NK-92 (cell line): ENCODE data around the gene TLR1.

ENCODE experiments used
- DNase-seq: peaks from one replicate; lab custom pipeline; 2025; ENCODE audit not compliant: unreplicated experiment; lab: John Stamatoyannopoulos, UW

TLR1 gene, protein sequence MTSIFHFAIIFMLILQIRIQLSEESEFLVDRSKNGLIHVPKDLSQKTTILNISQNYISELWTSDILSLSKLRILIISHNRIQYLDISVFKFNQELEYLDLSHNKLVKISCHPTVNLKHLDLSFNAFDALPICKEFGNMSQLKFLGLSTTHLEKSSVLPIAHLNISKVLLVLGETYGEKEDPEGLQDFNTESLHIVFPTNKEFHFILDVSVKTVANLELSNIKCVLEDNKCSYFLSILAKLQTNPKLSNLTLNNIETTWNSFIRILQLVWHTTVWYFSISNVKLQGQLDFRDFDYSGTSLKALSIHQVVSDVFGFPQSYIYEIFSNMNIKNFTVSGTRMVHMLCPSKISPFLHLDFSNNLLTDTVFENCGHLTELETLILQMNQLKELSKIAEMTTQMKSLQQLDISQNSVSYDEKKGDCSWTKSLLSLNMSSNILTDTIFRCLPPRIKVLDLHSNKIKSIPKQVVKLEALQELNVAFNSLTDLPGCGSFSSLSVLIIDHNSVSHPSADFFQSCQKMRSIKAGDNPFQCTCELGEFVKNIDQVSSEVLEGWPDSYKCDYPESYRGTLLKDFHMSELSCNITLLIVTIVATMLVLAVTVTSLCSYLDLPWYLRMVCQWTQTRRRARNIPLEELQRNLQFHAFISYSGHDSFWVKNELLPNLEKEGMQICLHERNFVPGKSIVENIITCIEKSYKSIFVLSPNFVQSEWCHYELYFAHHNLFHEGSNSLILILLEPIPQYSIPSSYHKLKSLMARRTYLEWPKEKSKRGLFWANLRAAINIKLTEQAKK

DNA sequence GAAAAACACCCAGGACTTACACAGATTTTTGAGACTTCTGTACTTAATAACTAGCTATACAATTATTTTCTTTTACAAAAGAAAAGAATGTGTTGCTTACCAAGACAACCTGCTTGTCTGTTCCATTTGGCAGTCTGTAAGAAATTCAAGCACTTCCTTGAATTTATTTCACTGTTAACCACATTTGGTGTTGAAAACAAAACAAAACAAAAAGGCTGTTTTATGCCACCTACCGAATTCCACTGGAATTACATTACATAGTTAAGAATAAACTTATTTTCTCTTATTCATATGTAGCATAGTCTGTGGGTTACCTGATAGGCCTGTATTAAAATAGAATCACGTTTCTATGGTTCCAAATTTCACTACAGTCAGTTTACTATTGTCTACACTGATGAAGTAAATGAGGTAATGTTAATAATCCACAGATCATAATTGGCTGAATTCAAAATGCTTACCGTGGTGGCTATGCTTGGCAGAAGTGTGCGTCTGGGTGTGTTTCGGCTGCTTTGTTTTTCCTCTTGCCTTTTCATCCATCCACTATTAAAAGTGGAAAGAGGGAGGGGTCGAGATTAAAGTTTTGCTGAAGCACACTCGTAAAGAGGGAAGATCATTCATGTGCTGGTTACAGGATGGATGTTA is at the start of gene TLR1:
TLR1 (minus strand) TSS at position 138 of the 642 bp plus-strand sequence. CDS start 5,960 bp downstream, outside the sequence.
- no peak for DNase-seq

DNA sequence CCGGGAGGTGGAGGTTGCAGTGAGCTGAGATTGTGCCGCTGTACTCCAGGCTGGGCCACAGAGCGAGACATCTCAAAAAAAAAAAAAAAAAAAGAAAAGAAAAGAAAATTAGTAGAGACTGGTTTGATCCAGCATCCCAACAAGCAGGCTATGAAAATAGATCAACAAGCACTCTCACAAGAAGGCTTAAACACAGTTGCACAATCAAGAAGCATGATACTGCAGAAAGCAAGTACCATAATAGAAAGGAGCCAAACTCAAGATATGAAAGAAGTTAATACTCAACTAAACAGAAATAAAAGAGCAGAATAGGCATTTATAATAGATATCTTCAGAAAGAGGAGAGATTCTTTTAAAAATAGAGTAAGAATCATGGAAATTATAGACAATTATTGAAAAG is 41.4 kb upstream of the TLR1 start:
- no peak for DNase-seq

DNA sequence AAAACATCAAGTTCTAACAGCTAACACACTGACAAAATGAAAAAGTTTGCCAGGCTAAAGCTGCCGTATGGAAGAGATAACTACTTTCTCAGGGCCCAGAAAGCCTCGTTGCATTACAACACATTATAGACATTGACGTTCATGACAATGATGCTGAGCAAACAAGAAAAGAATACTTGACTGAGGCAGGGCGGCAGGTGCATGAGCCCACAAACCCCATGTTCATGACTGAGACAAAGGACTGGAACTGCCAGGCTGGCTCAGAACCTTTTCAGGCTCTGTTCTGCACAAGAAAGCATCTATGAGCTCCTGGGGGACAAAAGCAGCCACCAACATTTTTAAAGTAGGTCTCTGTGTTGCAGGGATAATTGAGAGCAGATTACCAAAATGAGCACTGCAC is 38.4 kb upstream of the TLR1 start:
- no peak for DNase-seq

DNA sequence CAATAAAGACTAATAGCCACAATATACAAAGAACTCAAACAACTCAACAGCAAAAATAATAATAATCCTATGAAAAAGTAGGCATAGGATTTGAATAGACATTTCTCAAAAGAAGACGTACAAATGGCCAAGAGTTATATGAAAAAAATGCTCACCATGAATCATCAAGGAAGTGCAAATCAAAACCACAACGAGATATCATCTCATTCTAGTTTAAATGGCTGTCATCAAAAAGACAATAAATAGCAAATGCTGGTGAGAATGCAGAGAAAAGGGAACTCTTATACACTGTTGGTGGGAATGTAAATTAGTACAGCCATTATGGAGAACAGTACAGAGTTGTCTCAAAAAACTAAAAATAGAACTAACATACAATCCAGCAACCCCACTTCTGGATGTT is 33.3 kb upstream of the TLR1 start:
- DNase-seq, result no peak

DNA sequence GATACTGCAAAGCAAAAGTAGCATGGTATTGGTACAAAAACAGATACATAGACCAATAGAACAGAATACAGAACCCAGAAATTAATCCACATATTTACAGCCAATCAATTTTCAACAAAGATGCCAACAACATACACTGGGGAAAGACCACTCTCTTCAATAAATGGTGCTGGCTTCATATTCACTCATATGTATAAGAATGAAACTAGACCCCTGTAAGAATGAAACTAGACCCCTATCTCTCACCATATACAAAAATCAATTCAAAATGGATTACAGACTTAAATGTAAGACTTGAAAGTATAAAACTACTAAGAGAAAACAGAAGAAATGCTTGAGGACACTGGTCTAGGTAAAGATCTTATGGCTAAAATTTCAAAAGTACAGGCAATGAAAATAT is 32.7 kb upstream of the TLR1 start:
- no peak for DNase-seq

DNA sequence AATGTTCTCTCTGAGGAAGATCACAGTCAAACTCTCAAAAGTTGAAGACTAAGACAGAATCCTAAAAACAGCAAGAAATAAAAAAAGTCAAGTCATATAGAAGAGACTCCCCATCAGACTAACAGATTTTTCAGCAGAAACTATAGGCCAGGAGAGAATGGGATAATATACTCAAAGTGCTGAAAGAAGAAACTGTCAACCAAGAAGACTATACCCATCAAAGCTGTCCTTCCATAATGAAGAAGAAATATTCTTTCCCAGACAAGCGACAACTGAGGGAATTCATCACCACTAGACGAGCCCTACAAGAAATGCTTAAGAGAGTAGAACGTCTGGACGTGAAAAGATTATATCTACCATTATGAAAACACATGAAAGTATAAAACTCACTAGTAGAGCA is 30.0 kb upstream of the TLR1 start:
- no peak for DNase-seq

DNA sequence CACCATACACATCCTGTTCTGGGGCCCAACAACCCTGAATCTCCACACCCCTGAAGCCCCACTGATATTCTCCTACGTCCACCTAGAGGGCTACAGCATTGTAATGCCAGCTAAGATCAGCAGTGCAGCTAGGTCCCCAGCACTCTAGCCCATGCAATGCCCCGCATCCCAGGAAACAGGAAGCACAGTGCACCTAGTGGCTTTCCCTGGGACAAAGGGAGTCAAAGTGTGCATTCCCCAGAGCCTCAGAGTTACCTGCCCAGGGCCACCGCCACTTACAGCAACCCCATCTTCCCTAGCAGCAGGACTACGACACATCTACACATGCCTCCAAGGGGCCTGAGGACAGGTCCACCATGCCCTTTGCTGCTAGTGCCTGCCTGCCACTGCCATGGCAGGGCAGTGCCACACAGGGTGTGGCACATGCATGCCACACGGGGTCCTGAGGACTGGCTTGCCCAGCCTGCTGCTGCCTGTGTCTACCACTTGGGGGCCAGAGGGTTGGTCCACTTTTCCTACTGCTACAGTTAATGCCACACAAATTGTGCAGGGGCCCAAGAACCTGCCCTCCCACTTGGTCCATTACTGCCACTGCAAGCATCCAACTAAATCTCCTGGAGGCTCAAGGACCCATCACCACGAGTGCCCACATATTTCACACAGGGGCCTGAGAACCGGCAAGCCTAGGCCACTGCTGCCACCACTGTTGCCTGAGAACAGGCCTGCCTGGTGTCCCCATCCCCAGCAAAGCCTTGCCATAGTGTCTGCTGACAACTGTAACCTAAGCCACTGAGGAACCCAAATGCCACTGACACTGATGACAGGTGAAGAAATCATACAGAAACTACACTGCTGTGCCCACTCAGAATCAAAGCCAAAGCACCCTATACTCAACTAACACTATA is 28.3 kb upstream of the TLR1 start:
- DNase-seq, result no peak

DNA sequence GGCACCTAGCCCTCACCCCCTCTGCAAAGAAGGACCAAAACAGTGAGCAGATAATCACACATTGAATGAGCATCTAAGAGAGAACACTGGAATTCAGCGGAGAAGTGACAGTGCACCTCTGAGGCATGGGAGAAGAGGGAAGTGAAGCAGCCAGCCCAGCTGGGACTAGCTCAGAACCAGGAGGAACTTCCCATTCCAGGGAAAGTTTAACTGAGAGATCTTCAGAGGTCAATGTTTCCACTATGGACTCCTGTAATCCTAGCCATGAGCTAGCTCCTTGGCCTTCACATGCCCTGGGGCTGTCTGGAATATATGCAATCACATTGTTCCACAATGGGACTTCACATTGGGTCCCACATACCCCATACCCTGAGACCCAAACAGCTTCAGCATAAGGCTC is 27.6 kb upstream of the TLR1 start:
- DNase-seq, result no peak

DNA sequence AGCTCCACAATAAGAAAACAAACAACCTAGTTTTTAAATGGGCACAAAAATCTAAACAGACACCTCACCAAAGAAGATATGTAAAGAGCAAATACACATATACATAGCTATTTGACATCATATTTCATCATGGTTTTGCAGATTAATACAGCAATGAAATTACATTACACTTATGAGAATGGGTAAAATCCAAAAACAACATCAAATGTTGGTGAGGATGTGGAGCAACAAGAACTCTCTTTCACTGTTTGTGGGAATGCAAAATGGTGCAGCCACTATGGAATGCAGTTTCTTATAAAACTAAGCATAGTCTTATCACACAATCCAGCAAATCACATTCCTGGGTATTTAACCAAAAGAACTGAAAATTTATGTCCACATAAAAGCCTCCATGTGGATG is 27.1 kb upstream of the TLR1 start:
- no peak for DNase-seq

DNA sequence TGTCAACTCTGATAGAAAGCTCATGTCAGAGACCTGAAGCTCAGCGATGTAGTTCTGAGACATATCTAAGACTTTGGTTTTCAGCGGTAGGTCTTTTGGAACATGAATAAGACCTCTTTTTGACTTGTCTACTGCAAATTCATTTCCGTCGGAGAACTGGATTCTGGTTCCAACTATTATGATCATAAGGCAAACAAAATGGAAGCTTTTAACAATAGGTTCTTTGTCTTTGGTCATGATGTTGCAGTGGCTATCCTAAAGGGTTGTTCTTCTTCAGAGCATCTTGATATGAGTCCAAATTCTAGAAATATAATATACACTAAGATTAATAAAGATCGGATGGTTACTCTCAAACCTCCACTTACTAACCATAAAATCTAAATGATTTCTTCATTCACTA is 24.6 kb upstream of the TLR1 start:
- no peak for DNase-seq

DNA sequence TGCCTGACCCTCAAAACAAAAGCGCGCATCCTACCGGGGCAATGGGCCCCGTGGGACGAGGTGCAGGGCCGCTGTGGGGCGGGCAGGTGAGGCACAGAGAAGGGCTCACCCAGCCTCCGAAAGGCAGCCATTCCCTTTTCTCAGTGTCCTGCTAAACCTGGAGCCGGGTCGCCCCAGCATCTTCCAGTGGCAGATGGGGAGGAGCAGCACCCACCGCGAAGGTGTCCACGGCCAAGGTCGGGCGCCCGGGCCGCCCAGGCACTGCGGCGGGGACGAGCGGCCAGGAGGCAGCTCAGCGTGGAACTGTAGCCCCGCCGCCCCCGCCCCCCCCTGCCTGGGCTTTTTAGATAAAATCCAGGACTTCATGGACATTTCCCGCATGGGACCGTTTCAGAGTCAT is 19.2 kb upstream of the TLR1 start:
- no peak for DNase-seq

DNA sequence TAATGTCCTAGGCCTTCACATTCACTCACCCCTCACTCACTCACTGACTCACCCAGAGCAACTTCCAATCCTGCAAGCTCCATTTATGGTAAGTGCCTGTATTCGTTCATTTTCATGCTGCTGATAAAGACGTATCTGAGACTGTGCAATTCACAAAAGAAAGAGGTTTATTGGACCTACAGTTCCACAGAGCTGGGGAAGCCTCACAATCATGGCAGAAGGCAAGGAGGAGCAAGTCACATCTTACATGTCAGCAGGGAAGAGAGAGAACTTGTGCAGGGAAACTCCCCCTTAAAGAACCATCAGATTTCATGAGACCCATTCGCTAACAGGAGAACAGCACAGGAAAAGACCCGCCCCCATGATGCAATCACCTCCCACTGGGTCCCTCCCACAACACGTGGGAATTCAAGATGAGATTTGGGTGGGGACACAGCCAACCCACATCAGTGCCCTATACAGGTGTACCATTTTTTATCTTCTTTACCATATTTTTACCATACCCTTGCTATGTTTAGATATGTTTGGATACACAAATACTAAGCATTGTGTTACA is 18.2 kb upstream of the TLR1 start:
- DNase-seq, result no peak

DNA sequence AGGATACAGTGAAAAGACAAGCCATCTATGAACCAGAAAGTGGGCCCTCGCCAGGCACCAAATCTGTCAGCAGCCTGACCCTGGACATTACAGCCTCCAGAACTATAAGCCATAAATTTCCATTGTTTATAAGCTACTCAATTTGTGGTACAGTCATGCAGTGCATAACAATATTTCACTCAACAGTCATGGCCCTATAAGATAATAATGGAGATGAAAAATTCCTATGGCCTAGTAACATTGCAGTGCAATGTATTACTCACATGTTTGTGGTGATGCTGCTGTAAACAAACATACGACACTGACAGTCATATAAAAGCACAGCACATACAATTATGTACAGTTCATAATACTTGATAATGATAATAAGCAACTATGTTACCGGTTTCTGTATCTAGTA is 17.1 kb upstream of the TLR1 start:
- no peak for DNase-seq

DNA sequence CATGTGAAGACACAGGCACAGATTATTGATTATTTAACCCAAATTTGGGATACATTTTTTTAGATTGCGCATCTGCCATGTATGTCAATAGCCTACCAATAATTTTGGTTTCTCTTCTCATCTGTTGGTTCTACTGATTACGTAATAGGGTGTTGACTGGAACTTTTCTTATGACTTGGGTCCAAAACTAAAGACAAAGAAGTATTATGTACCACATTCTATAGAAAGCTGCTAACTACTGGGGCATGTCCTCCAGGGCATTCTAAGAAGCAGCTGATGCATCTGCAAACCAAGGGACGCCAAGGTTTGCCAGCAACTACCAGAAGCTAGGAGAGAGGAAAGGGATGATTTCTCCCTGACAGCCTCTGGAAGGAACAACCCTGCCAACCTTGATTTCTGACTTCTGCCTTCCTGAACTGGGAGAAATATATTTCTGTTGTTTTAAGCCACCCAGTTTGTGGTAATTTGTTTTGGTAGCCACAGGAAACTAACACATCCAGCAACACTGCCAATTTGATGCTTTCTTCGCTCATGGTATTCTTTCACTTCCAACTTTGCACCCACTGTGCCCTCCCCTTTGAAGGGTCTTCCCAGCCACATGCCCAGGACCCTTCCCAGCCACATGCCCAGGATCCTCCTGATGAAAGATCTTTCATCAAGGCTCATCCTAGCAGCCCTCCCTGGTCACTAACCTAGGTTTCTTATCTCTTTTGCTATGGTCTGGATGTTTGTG is 15.9 kb upstream of the TLR1 start:
- DNase-seq, result no peak

DNA sequence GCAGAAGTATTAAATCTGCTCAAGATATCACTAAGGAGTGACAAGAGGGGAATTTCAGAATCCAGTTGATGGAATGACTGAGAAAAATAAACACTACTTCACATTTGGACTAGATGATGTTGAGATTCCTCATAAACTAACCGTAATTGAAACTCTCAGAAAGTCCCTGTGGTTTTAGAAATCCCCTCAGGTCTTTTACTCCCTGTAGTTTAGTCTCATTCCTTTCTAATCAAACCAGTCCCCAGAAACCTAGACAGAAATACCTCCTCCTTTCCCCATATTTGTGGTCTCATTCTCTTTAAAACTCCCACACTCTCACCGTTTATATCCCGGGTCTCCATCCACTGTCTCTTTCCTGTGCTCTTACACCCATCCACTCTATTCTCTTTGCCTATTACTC is 15.0 kb upstream of the TLR1 start:
- no peak for DNase-seq

DNA sequence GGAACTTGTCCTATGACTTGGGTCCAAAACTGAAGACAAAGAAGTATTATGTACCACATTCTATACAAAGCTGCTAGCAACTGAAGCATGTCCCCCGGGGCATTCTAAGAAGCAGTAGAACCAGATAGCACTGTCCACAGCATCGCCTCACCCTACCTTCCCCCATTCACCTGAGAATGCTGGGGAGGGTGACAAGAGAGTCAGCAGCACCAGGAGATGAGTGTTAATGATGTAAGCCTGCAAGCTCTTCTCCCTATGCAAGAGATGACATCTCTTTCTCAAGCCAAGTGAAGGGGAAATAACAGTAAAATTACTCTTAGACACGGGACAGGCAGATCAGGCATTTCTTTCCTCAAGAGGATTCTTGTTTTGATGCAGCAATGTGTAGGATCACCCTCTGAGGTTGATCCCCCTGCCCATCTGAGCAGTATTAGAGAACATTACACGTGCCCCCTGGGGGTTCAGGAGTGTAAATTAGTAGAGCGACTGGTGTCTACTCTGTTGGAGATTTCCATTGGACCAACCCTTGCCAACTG is 13.9 kb upstream of the TLR1 start:
- DNase-seq, result no peak

DNA sequence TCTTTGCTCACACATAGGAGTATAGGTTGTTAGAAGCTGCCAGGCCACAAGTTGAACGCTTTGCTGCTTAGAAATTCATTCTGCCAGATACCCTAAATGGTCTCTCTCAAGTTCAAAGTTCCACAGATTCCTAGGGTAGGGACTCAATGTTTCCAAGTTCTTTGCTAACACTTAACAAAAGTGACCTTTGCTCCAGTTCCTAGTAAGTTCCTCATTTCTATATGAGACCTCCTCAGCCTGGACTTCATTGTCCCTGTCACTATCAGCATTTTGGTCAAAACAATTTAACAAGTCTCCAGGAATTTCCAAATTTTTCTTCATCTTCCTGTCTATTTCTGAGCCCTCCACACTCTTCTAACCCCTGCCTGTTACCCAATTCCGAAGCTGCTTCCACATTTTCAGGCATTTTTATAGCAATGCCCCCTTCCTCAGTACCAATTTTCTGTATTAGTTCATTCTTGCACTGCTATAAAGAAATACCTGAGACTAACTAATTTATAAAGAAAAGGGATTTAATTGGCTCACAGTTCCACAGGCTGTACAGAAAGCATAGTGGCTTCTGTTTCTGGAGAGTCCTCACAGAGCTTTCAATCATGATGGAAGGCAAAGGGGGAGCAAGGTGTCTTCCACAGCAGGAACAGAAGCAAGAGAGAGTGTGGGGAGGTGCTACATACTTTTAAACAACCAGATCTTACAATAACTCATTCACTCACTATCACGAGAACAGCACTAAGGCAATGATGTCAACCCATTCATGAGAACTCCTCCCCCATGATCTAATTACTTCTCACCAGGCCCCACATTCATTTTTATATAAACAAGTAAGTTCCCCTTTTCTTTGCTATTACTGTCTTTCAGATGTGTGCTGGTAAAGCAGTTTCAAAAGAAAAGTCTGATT is 11.5 kb upstream of the TLR1 start:
- DNase-seq, result no peak

DNA sequence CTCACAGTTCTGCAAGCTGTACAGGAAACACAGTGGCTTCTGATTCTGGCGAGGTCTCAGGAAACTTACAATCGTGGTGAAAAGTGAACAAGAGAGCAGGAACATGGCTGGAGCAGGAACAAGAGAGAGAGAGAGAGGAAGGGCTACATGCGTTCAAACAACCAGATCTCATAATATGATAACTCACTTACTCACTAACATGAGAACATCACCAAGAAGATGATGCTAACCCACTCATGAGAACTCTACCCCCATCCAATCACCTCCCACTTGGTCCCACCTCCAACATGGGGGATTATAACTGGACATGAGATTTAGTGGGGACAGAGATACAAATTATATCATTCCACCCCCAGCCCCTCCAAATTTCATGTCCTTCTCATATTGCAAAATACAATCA is 9.8 kb upstream of the TLR1 start:
- DNase-seq, result no peak

DNA sequence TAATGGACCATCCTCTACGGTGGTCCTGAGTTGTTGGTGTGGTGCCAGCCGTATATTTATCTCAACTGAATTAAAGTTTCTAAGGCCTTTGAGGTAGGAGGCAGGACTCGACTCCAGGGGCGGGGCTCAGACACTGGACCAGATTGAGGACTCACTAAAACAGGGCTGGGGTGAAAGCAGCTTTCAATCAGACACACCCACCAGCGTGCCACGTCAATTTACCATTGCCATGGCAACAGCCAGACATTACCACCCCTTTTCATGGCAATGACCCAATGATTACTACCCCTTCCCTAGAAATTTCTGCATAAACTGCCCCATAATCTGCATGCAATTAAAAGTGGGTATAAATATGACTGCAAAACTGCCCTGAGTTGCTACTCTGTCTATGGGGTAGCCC is 6.7 kb upstream of the TLR1 start:
- DNase-seq, result no peak
